Upper lobe of right lung (tissue), 1 donor: Measurements from ENCODE around the gene PRCP. TPM values are rescaled to one million over a fixed set of nuclear protein-coding genes. Genes with fewer than 3 reads are reported as not detected.
A peak's percentile ranks its signal among the peaks of the same experiment; 100 is the strongest.
"Not testable (repeated sequence)": the region's sequence is repeated elsewhere in the genome, so short reads cannot be mapped to it uniquely, and the experiment has no call there.

Experiments used
- ATAC-seq: fragments of 200-7000 bp; cut with Tn5 transposase; one replicate; pipeline ENCODE4 v1.9.1; 2020; ENCODE audit warnings: mild to moderate bottlenecking, moderate library complexity
- DNase-seq: peaks from one replicate; pipeline ENCODE4 v3.0.0-alpha.2; 2020
- H3K27ac ChIP-seq: fragments of 200-600 bp; one replicate; pipeline ENCODE4 v1.8.0; 2022
- H3K27me3 ChIP-seq: fragments of 200-600 bp; one replicate; pipeline ENCODE4 v1.8.0; 2022; ENCODE audit warnings: mild to moderate bottlenecking
- H3K36me3 ChIP-seq: fragments of 200-600 bp; one replicate; pipeline ENCODE4 v1.8.0; 2022
- H3K4me1 ChIP-seq: fragments of 200-600 bp; one replicate; pipeline ENCODE4 v1.8.0; 2022
- H3K4me3 ChIP-seq: fragments of 200-600 bp; one replicate; pipeline ENCODE4 v1.8.0; 2022; ENCODE audit warnings: mild to moderate bottlenecking
- H3K9me3 ChIP-seq: fragments of 200-600 bp; one replicate; pipeline ENCODE4 v1.8.0; 2022
- CTCF ChIP-seq: fragments of 200-600 bp; IDR thresholded peaks from one replicate; pipeline ENCODE4 v1.8.0; 2022; ENCODE audit warnings: antibody characterized with exemption
- intact Hi-C: fragments of 100-400 bp; cut with DNase I; formaldehyde crosslinking; loops from one replicate; pipeline ENCODE4 v1.11.0; 2022
- total RNA-seq: library from RNA; stranded (reverse); fragmentation: NEBNext Ultra II Directional; extraction: Animal tissue kit (Norgen Biotek cat#: 25700); gene quantifications from one replicate; pipeline ENCODE4 v1.2.1, GENCODE V29; 2021
- donor health status: DM: no; HTN: yes; CAD: no; lungs with severe emphysema.

The PRCP gene
- total RNA-seq, 1 donor from 2014 or later: 91.3 TPM

GRCh38 chr11:82930229-82930628, 30.0 kb upstream of the PRCP start:
- no peak for ATAC-seq
- no peaks in the 10 kb centered on the region for H3K36me3 ChIP-seq
- TF ChIP-seq CTCF: no peak

GRCh38 chr11:82929121-82929520, 28.9 kb upstream of the PRCP start:
- H3K4me3 ChIP-seq: no peak overlapping the region
- H3K9me3 ChIP-seq: no peaks in the 10 kb centered on the region
- TF ChIP-seq CTCF: no peak
- no peak for ATAC-seq
- intact Hi-C loops: no loop called here
- H3K27me3 ChIP-seq: no peaks in the 10 kb centered on the region
- no peak overlapping the region for H3K27ac ChIP-seq
- H3K36me3 ChIP-seq: no peaks in the 10 kb centered on the region
- H3K4me1 ChIP-seq: no peaks in the 10 kb centered on the region
- DNase-seq: no peak

More at GRCh38 chr11:82930229-82930628, 30.0 kb upstream of the PRCP start:
- Histone ChIP-seq H3K27me3 (no peaks in the 10 kb centered on the region), H3K4me3 (no peak overlapping the region), H3K4me1 (no peaks in the 10 kb centered on the region), H3K27ac (no peak overlapping the region), H3K9me3 (no peaks in the 10 kb centered on the region)
- intact Hi-C loops: no loop called here
- no peak for DNase-seq

- ATAC-seq (peak; percentile 84), DNase-seq (no peak)
- no peak overlapping the region for H3K27ac ChIP-seq
- no peaks in the 10 kb centered on the region for H3K9me3 ChIP-seq
- no peaks in the 10 kb centered on the region for H3K27me3 ChIP-seq
- H3K4me3 ChIP-seq: no peak overlapping the region
- H3K36me3 ChIP-seq: no peaks in the 10 kb centered on the region
- TF ChIP-seq CTCF: peak; percentile 79
- H3K4me1 ChIP-seq: no peaks in the 10 kb centered on the region
- intact Hi-C loops: no loop called here
Observed at GRCh38 chr11:82927264-82927880, 27.1 kb upstream of the PRCP start.

GRCh38 chr11:82924522-82925224, 24.4 kb upstream of the PRCP start:
- ATAC-seq (no peak), DNase-seq (no peak)
- Histone ChIP-seq H3K4me3 (no peak overlapping the region), H3K36me3 (no peaks in the 10 kb centered on the region), H3K9me3 (no peaks in the 10 kb centered on the region), H3K27ac (no peak overlapping the region), H3K4me1 (no peaks in the 10 kb centered on the region), H3K27me3 (no peaks in the 10 kb centered on the region)
- TF ChIP-seq CTCF: no peak
- intact Hi-C loops: no loop called here

- ATAC-seq, H3K4me3 ChIP-seq, H3K36me3 ChIP-seq, intact Hi-C loops, H3K27ac ChIP-seq, H3K4me1 ChIP-seq, H3K27me3 ChIP-seq, DNase-seq, H3K9me3 ChIP-seq: not testable (repeated sequence)
Observed at GRCh38 chr11:82922396-82923173, 22.4 kb upstream of the PRCP start.

GRCh38 chr11:82920227-82920626, 20.0 kb upstream of the PRCP start:
- H3K9me3 ChIP-seq, ATAC-seq, intact Hi-C loops, H3K36me3 ChIP-seq, H3K27me3 ChIP-seq, DNase-seq, H3K4me1 ChIP-seq, H3K27ac ChIP-seq, H3K4me3 ChIP-seq: not testable (repeated sequence)

- intact Hi-C loops, H3K9me3 ChIP-seq, H3K36me3 ChIP-seq, ATAC-seq, H3K27ac ChIP-seq, DNase-seq, H3K4me3 ChIP-seq, H3K27me3 ChIP-seq, H3K4me1 ChIP-seq: not testable (repeated sequence)
Observed at GRCh38 chr11:82919786-82920185, 19.6 kb upstream of the PRCP start.
